Measurements from ENCODE around the gene PUS10. TPM values are rescaled to one million over a fixed set of nuclear protein-coding genes. Genes with fewer than 3 reads are reported as not detected.
A peak's percentile ranks its signal among the peaks of the same experiment; 100 is the strongest.

PUS10 gene
- total RNA-seq, 1 experiment from 2014 or later = 5.6 TPM

DNA sequence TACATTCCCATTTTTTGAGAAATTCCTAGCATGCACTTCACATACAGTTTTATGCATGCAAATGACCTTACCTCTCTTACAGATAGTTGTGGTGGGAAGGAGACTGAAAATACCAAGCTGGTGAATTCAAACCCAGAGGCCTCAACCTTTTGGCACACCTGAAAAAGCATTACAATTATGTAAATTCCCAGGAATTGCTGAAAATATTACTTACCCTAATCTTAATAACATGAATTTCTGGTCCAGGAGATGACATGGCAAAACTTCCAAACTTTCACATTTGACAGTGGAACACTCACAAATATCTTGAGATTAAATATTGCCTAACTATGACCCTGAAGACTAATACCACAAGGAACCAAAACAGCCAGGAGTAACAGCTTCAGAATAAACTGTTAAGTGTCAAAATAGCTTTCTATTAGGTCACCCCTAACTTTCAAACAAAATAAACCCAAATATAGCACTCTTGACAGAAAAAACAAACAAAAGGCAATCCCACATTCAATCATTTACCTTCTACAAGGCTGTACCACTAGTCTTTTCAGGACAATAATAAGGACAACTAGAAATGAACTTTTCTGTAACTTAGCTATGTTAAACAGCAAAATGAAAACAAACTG, 11.5 kb downstream of the PUS10 start:
- ATAC-seq (no peak), DNase-seq (ENCODE audit: low read depth, low spot score) (no peak)
- no TSS peak for BruUV-seq (replicated peaks)
- Histone ChIP-seq H3K27ac (ENCODE audit: low read depth, low read length) (no peak overlapping the region), H3K9me2 (ENCODE audit: insufficient read depth) (no peaks in the 10 kb centered on the region), H3K4me1 (ENCODE audit: control insufficient read depth in 1 of 2, insufficient read depth in 2 of 2, low read length in 2 of 2) (peaks cover 4 to 21% of the 10 kb centered on the region in 2 experiments), H3K36me3 (ENCODE audit: control insufficient read depth in 1 of 2, insufficient read depth in 2 of 2, low read length in 2 of 2) (no peaks in the 10 kb centered on the region), H3K9me3 (ENCODE audit: control insufficient read depth in 1 of 2, insufficient read depth in 1 of 2, low read depth in 1 of 2, low read length in 2 of 2) (no peaks in the 10 kb centered on the region), H3K4me2 (ENCODE audit: low read length) (no peak overlapping the region), H4K20me1 (ENCODE audit: insufficient read depth) (no peaks in the 10 kb centered on the region), H3K79me2 (ENCODE audit: insufficient read depth, low read length) (no peaks in the 10 kb centered on the region), H3K4me3 (replicated peaks in 1 of 2; ENCODE audit: low read depth in 1 of 2, low read length in 2 of 2) (no peak overlapping the region), H3K9ac (ENCODE audit: low read length) (no peak overlapping the region), H2AFZ (ENCODE audit: low read depth, low read length, poor library complexity, severe bottlenecking) (peak overlapping the region; percentile 99), H3K27me3 (ENCODE audit: insufficient read depth, low read length) (no peaks in the 10 kb centered on the region)
- intact Hi-C loops (cut with micrococcal nuclease) = no loop called here
- ChIA-PET POLR2A (no interaction called here), RAD21 (ENCODE audit: low non-redundant PET in 1 of 2, low total read pairs in 2 of 2, uncharacterized antibody in 2 of 2, unreplicated experiment in 2 of 2) (no interaction called here), CTCF (interaction anchor here (1.5 kb wide), 1 partner anchor 299 kb away, joined by 3 read pairs; no protein-coding TSS in a partner anchor)
- TF ChIP-seq SIN3A (IDR thresholded peaks at IDR 0.05; ENCODE audit: low read depth) = no peak
- TF ChIP-seq, protein P1, sequence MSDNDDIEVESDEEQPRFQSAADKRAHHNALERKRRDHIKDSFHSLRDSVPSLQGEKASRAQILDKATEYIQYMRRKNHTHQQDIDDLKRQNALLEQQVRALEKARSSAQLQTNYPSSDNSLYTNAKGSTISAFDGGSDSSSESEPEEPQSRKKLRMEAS (IDR thresholded peaks at IDR 0.05) = no peak
- TF ChIP-seq, protein P2, sequence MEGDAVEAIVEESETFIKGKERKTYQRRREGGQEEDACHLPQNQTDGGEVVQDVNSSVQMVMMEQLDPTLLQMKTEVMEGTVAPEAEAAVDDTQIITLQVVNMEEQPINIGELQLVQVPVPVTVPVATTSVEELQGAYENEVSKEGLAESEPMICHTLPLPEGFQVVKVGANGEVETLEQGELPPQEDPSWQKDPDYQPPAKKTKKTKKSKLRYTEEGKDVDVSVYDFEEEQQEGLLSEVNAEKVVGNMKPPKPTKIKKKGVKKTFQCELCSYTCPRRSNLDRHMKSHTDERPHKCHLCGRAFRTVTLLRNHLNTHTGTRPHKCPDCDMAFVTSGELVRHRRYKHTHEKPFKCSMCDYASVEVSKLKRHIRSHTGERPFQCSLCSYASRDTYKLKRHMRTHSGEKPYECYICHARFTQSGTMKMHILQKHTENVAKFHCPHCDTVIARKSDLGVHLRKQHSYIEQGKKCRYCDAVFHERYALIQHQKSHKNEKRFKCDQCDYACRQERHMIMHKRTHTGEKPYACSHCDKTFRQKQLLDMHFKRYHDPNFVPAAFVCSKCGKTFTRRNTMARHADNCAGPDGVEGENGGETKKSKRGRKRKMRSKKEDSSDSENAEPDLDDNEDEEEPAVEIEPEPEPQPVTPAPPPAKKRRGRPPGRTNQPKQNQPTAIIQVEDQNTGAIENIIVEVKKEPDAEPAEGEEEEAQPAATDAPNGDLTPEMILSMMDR (IDR thresholded peaks at IDR 0.05 in 2 of 3, conservative IDR thresholded peaks at IDR 0.05 in 1 of 3; ENCODE audit: borderline replicate concordance in 1 of 3, insufficient read depth in 1 of 3, low read depth in 2 of 3, low read length in 2 of 3) = no peak
- no peak for TF ChIP-seq ELF1 (IDR thresholded peaks at IDR 0.05; ENCODE audit: borderline replicate concordance, low read depth)
- TF ChIP-seq, protein P3, sequence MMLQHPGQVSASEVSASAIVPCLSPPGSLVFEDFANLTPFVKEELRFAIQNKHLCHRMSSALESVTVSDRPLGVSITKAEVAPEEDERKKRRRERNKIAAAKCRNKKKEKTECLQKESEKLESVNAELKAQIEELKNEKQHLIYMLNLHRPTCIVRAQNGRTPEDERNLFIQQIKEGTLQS (IDR thresholded peaks at IDR 0.05) = no peak
- TF ChIP-seq EGR1 (IDR thresholded peaks at IDR 0.05; ENCODE audit: low read depth) = no peak
- TF ChIP-seq CBX3 (IDR thresholded peaks at IDR 0.05; ENCODE audit: low read depth) = no peak
- no peak for TF ChIP-seq YY1 (IDR thresholded peaks at IDR 0.05; ENCODE audit: extremely low read depth, insufficient replicate concordance, low read depth, low read length)
- no peak for TF ChIP-seq SRF (IDR thresholded peaks at IDR 0.05; ENCODE audit: low read depth)
- no peak for TF ChIP-seq POLR2A (IDR thresholded peaks at IDR 0.05; ENCODE audit: borderline replicate concordance, extremely low read depth, insufficient read depth, insufficient read length)
- no peak for TF ChIP-seq ZFX (IDR thresholded peaks at IDR 0.05)
- TF ChIP-seq, protein P4, sequence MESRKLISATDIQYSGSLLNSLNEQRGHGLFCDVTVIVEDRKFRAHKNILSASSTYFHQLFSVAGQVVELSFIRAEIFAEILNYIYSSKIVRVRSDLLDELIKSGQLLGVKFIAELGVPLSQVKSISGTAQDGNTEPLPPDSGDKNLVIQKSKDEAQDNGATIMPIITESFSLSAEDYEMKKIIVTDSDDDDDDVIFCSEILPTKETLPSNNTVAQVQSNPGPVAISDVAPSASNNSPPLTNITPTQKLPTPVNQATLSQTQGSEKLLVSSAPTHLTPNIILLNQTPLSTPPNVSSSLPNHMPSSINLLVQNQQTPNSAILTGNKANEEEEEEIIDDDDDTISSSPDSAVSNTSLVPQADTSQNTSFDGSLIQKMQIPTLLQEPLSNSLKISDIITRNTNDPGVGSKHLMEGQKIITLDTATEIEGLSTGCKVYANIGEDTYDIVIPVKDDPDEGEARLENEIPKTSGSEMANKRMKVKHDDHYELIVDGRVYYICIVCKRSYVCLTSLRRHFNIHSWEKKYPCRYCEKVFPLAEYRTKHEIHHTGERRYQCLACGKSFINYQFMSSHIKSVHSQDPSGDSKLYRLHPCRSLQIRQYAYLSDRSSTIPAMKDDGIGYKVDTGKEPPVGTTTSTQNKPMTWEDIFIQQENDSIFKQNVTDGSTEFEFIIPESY (IDR thresholded peaks at IDR 0.05; ENCODE audit: extremely low read depth, insufficient replicate concordance, low read length) = no peak
- no peak for TF ChIP-seq FOSL1 (IDR thresholded peaks at IDR 0.05; ENCODE audit: low read depth)
- TF ChIP-seq, protein P5, sequence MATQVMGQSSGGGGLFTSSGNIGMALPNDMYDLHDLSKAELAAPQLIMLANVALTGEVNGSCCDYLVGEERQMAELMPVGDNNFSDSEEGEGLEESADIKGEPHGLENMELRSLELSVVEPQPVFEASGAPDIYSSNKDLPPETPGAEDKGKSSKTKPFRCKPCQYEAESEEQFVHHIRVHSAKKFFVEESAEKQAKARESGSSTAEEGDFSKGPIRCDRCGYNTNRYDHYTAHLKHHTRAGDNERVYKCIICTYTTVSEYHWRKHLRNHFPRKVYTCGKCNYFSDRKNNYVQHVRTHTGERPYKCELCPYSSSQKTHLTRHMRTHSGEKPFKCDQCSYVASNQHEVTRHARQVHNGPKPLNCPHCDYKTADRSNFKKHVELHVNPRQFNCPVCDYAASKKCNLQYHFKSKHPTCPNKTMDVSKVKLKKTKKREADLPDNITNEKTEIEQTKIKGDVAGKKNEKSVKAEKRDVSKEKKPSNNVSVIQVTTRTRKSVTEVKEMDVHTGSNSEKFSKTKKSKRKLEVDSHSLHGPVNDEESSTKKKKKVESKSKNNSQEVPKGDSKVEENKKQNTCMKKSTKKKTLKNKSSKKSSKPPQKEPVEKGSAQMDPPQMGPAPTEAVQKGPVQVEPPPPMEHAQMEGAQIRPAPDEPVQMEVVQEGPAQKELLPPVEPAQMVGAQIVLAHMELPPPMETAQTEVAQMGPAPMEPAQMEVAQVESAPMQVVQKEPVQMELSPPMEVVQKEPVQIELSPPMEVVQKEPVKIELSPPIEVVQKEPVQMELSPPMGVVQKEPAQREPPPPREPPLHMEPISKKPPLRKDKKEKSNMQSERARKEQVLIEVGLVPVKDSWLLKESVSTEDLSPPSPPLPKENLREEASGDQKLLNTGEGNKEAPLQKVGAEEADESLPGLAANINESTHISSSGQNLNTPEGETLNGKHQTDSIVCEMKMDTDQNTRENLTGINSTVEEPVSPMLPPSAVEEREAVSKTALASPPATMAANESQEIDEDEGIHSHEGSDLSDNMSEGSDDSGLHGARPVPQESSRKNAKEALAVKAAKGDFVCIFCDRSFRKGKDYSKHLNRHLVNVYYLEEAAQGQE (IDR thresholded peaks at IDR 0.05; ENCODE audit: low read depth) = no peak
- no peak for TF ChIP-seq JUND (IDR thresholded peaks at IDR 0.05)
- no peak for TF ChIP-seq RAD21 (IDR thresholded peaks at IDR 0.05; ENCODE audit: low read depth)

Data from HCT116 (cell line).